HL-60 (cell line): Measurements from ENCODE around the gene EPS8.
"Not testable (repeated sequence)": the region's sequence is repeated elsewhere in the genome, so short reads cannot be mapped to it uniquely, and the experiment has no call there.

Experiments
- DNase-seq, 2 experiments: peaks; one replicate each; pipeline ENCODE4 v3.0.0-alpha.2; 2010 to 2020; ENCODE audit warnings: low read depth in 1 of 2, low spot score in 1 of 2
- H3K27ac ChIP-seq: fragments of 250-450 bp; sonication (Bioruptor Pico); replicated peaks from 2 replicates; pipeline ENCODE4 v1.5.1; 2020; ENCODE audit warnings: mild to moderate bottlenecking, moderate library complexity
- H3K27me3 ChIP-seq: fragments of 250-450 bp; sonication (Bioruptor Pico); 2 replicates; pipeline ENCODE4 v1.5.1; 2021; ENCODE audit warnings: mild to moderate bottlenecking, moderate library complexity; ENCODE audit not compliant: insufficient read depth, poor library complexity, severe bottlenecking
- H3K4me3 ChIP-seq: replicated peaks from 2 replicates; pipeline ENCODE4 v1.5.1; 2011; ENCODE audit warnings: mild to moderate bottlenecking, control low read depth, low read length; ENCODE audit not compliant: insufficient read depth
- CTCF ChIP-seq: IDR thresholded peaks from one replicate; pipeline ENCODE4 v1.5.1; 2011; ENCODE audit warnings: low read length, control low read depth, inconsistent platforms; ENCODE audit not compliant: insufficient read depth
- GABPA ChIP-seq: IDR thresholded peaks from 2 replicates; pipeline ENCODE4 v1.6.1; 2012; ENCODE audit warnings: low read depth
- POLR2AphosphoS5 ChIP-seq: IDR thresholded peaks from 2 replicates; pipeline ENCODE4 v1.6.1; 2012; ENCODE audit warnings: low read depth
- REST ChIP-seq: IDR thresholded peaks from 2 replicates; pipeline ENCODE4 v1.6.1; 2012; ENCODE audit warnings: low read depth; ENCODE audit not compliant: insufficient replicate concordance
- SPI1 ChIP-seq: IDR thresholded peaks from 2 replicates; pipeline ENCODE4 v1.6.1; 2012; ENCODE audit warnings: low read depth, mild to moderate bottlenecking, borderline replicate concordance

The EPS8 gene

GRCh38 chr12:15620741-15621539, 168.2 kb downstream of the EPS8 start:
- Histone ChIP-seq H3K4me3 (no peak overlapping the region), H3K27me3 (peaks cover 3% of the 10 kb centered on the region), H3K27ac (no peak overlapping the region)
- TF ChIP-seq POLR2AphosphoS5 (no peak), REST (no peak), GABPA (no peak), SPI1 (no peak), CTCF (no peak)
- DNase-seq: no peak

- not testable (repeated sequence) for H3K27ac ChIP-seq, DNase-seq, H3K27me3 ChIP-seq, H3K4me3 ChIP-seq
Measured at GRCh38 chr12:15616495-15616894, 172.7 kb downstream of the EPS8 start.

- DNase-seq: no peak
- TF ChIP-seq REST: no peak
- TF ChIP-seq CTCF: no peak
- no peak for TF ChIP-seq GABPA
- TF ChIP-seq POLR2AphosphoS5: no peak
- no peak for TF ChIP-seq SPI1
- Histone ChIP-seq H3K27ac (no peak overlapping the region), H3K27me3 (no peaks in the 10 kb centered on the region), H3K4me3 (no peak overlapping the region)
Measured at GRCh38 chr12:15613981-15614380, 175.2 kb downstream of the EPS8 start.

- no peak overlapping the region for H3K27ac ChIP-seq
Measured at GRCh38 chr12:15608941-15609340, 180.2 kb downstream of the EPS8 start.

More at GRCh38 chr12:15608941-15609340, 180.2 kb downstream of the EPS8 start:
- DNase-seq: no peak
- H3K27me3 ChIP-seq: no peaks in the 10 kb centered on the region
- H3K4me3 ChIP-seq: no peak overlapping the region
- TF ChIP-seq CTCF: no peak
